Measurements from ENCODE around the gene WFDC5. TPM values are rescaled to one million over a fixed set of nuclear protein-coding genes. Genes with fewer than 3 reads are reported as not detected.

Gene WFDC5
- polyA plus RNA-seq, 1 of the 3 experiments (the other 2 are of a cell fraction) = 0.08 TPM

DNA sequence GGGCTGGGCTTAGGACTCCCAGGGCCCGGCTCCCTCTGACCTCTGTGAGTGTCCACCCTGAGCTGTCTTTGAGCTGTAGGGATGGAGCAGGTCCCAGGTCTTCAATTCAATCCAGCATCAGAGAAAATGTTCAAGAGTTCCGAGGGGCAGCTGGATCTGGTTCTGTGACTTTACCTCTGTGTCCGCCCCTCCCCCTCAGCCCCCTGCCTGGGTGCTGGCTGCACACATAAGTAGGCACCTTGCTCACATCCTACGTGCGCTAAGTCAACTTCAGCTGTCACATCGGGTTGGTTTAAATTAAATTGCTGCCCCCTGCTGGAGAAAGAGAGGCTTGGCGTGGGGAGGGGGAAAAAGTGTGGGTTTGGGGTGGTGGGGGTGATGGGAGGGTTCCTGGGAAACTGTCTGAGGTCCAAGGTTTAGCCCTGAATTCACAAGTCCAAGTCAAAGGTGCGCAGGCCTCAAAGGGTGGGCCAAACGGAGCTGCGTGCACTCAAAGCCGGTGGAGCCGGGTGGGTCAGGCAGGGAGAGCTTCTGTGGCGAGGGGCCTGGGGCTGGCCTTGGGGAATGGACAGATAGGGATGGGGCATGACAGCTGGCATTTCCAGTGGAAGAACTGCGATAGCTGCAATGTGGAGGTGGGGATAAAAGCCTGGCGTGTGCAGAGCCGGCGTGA is 3.0 kb downstream of the WFDC5 start:
- 62% methylated on average over 17 of the region's 17 CpGs for WGBS (ENCODE audit: low lambda C conversion rate)
- no peak overlapping the region for H3K4me2 ChIP-seq
- H3F3A ChIP-seq (replicated peaks; ENCODE audit: insufficient read depth) = no peaks in the 10 kb centered on the region
- POLR2A ChIA-PET = no interaction called here
- H3K27ac ChIP-seq (ENCODE audit: low read depth in 2 of 2, low read length in 1 of 2) = no peak overlapping the region
- H3K4me3 ChIP-seq (ENCODE audit: low read depth in 2 of 2, low read length in 1 of 2) = no peak overlapping the region; a peak in 1 of 4 replicates
- no peaks in the 10 kb centered on the region for H3K36me3 ChIP-seq (replicated peaks in 1 of 2; ENCODE audit: control insufficient read depth in 1 of 2, insufficient read depth in 2 of 2, low read length in 1 of 2)
- no peaks in the 10 kb centered on the region for H3K27me3 ChIP-seq (ENCODE audit: insufficient read depth)
- no peak overlapping the region for H3K9ac ChIP-seq
- H3K4me1 ChIP-seq (ENCODE audit: control insufficient read depth in 1 of 2, insufficient read depth in 2 of 2, low read depth in 1 of 2, low read length in 1 of 2) = no peaks in the 10 kb centered on the region
- H4K20me1 ChIP-seq (ENCODE audit: insufficient read depth) = no peaks in the 10 kb centered on the region
- H3K9me2 ChIP-seq = no peaks in the 10 kb centered on the region
- H3K9me3 ChIP-seq = no peaks in the 10 kb centered on the region
- CTCF ChIA-PET = interaction anchor here (0.6 to 13.3 kb wide), 23 partner anchors 8 to 245 kb away, joined by 3 to 158 read pairs (median 5); no protein-coding TSS in a partner anchor
- no peak overlapping the region for H2AFZ ChIP-seq (ENCODE audit: low read depth)
- no peaks in the 10 kb centered on the region for H3K79me2 ChIP-seq (ENCODE audit: insufficient read depth)
- DNase-seq = peak; percentile 59
- TF ChIP-seq CTCF (IDR thresholded peaks at IDR 0.05) (peak; percentile 71), SMC3 (IDR thresholded peaks at IDR 0.05; ENCODE audit: low read depth, low read length) (peak; percentile 43; the same call in 1 of the 2 replicates), USF1 (IDR thresholded peaks at IDR 0.05; ENCODE audit: borderline replicate concordance, low read depth) (no peak), FOXM1 (IDR thresholded peaks at IDR 0.05; ENCODE audit: low read depth) (no peak), TAF1 (IDR thresholded peaks at IDR 0.05; ENCODE audit: borderline replicate concordance, low read depth, low read length) (no peak), RFX5 (IDR thresholded peaks at IDR 0.05; ENCODE audit: low read length) (no peak), REST (IDR thresholded peaks at IDR 0.05; ENCODE audit: low read depth, low read length) (no peak), RAD21 (IDR thresholded peaks at IDR 0.05; ENCODE audit: low read length) (peak; percentile 33; the same call in 1 of the 2 replicates), GABPA (IDR thresholded peaks at IDR 0.05; ENCODE audit: low read depth) (no peak), FOSL2 (IDR thresholded peaks at IDR 0.05; ENCODE audit: borderline replicate concordance, low read depth) (no peak), GATA2 (CRISPR knock-in tag; IDR thresholded peaks at IDR 0.05) (no peak), MEF2A (IDR thresholded peaks at IDR 0.05; ENCODE audit: borderline replicate concordance, low read depth) (no peak), MXI1 (IDR thresholded peaks at IDR 0.05; ENCODE audit: low read depth, low read length) (no peak), JUND (IDR thresholded peaks at IDR 0.05) (no peak)
- TF ChIP-seq, protein P1, sequence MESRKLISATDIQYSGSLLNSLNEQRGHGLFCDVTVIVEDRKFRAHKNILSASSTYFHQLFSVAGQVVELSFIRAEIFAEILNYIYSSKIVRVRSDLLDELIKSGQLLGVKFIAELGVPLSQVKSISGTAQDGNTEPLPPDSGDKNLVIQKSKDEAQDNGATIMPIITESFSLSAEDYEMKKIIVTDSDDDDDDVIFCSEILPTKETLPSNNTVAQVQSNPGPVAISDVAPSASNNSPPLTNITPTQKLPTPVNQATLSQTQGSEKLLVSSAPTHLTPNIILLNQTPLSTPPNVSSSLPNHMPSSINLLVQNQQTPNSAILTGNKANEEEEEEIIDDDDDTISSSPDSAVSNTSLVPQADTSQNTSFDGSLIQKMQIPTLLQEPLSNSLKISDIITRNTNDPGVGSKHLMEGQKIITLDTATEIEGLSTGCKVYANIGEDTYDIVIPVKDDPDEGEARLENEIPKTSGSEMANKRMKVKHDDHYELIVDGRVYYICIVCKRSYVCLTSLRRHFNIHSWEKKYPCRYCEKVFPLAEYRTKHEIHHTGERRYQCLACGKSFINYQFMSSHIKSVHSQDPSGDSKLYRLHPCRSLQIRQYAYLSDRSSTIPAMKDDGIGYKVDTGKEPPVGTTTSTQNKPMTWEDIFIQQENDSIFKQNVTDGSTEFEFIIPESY (IDR thresholded peaks at IDR 0.05; ENCODE audit: borderline replicate concordance, low read depth) = no peak

Measured in SK-N-SH (cell line).